Dendritic cell treated with granulocyte-macrophage colony-stimulating factor and Interleukin-4, amounts not matched to agents 40 ng/mL and 50 ng/mL, for 4 days (primary cell): Measurements from ENCODE around the gene LY6G6C.
A peak's percentile ranks its signal among the peaks of the same experiment; 100 is the strongest.

Source experiments
- H3K27ac Mint-ChIP-seq: one replicate; pipeline ENCODE4 v1.8.0; 2022; ENCODE audit warnings: mild to moderate bottlenecking, mixed read lengths
- H3K27me3 Mint-ChIP-seq: one replicate; pipeline ENCODE4 v1.8.0; 2022; ENCODE audit warnings: mild to moderate bottlenecking, mixed read lengths
- H3K36me3 Mint-ChIP-seq: one replicate; pipeline ENCODE4 v1.8.0; 2022; ENCODE audit warnings: low read depth, mixed read lengths
- H3K4me1 Mint-ChIP-seq: one replicate; pipeline ENCODE4 v1.8.0; 2022; ENCODE audit warnings: low read depth, mixed read lengths
- H3K4me3 Mint-ChIP-seq: one replicate; pipeline ENCODE4 v1.8.0; 2022; ENCODE audit warnings: mild to moderate bottlenecking, moderate library complexity, mixed read lengths
- H3K9me3 Mint-ChIP-seq: one replicate; pipeline ENCODE4 v1.8.0; 2022; ENCODE audit warnings: mixed read lengths
- intact Hi-C: fragments of 100-400 bp; cut with micrococcal nuclease; formaldehyde crosslinking; loops from one replicate; pipeline ENCODE4 v1.15.0; 2022

The LY6G6C gene

DNA sequence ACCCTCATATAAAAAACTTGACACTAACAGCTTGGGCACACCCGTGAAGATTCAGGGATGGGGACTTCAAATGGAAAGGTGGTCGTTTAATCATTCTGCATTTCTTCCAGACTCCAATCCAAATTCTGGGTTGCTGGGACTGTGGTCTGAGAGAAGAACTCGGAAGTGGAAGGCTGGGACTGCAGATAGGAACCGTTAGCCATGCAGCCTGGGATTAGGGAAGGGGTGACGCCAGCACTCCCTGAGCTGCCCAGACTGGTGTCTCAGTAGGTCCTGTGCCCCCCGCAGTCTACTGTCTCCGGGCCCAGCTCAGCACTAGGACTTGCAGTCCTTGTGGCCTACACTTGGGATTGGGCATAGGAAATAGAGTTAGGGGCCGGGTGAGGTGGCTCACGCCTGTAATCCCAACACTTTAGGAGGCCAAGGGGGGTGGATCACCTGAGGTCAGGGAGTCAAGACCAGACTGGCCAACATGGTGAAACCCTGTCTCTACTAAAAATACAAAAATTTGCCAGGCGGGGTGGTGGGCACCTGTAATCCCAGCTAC lies 15.3 kb upstream of the LY6G6C start:
- Mint-ChIP-seq H3K27ac (peak overlapping the region; percentile 91), H3K27me3 (no peaks in the 10 kb centered on the region), H3K36me3 (peaks cover 65% of the 10 kb centered on the region), H3K4me3 (peak overlapping the region; percentile 100), H3K9me3 (no peaks in the 10 kb centered on the region), H3K4me1 (peaks cover 80% of the 10 kb centered on the region)
- intact Hi-C loops = loop anchor here (5.0 kb wide), 1 partner anchor 70 kb away; the partner anchor contains the start of genes CSNK2B and LY6G5B

- H3K4me1 Mint-ChIP-seq = peaks cover 80% of the 10 kb centered on the region
- H3K9me3 Mint-ChIP-seq = no peaks in the 10 kb centered on the region
- intact Hi-C loops = loop anchor here (5.0 kb wide), 1 partner anchor 69 kb away; the partner anchor contains the start of genes CSNK2B and LY6G5B
- peak within 1 kb of the TSS; percentile 100 for H3K4me3 Mint-ChIP-seq
- H3K36me3 Mint-ChIP-seq = peaks cover 66% of the 10 kb centered on the region
- H3K27ac Mint-ChIP-seq = peak within 1 kb of the TSS; percentile 91
- H3K27me3 Mint-ChIP-seq = no peaks in the 10 kb centered on the region
Observed at GRCh38 chr6:31736021-31736767, 14.6 kb upstream of the LY6G6C start, which contains the start of gene CLIC1. TSS of gene CLIC1 (minus strand) at chr6:31736530. CDS start at chr6:31736300, 230 bp downstream.

- Mint-ChIP-seq H3K36me3 (peaks cover 72% of the 10 kb centered on the region), H3K9me3 (no peaks in the 10 kb centered on the region), H3K4me1 (peaks cover 78% of the 10 kb centered on the region), H3K27ac (peak overlapping the region; percentile 91), H3K27me3 (no peaks in the 10 kb centered on the region), H3K4me3 (peak overlapping the region; percentile 100)
- intact Hi-C loops = loop anchor here (5.0 kb wide), 1 partner anchor 68 kb away; the partner anchor contains the start of genes CSNK2B and LY6G5B
Observed at GRCh38 chr6:31734821-31735406, 13.4 kb upstream of the LY6G6C start.

- peaks cover 75% of the 10 kb centered on the region for H3K4me1 Mint-ChIP-seq
- no peaks in the 10 kb centered on the region for H3K27me3 Mint-ChIP-seq
- H3K4me3 Mint-ChIP-seq = peak overlapping the region; percentile 100
- H3K27ac Mint-ChIP-seq = peak overlapping the region; percentile 91
- H3K9me3 Mint-ChIP-seq = no peaks in the 10 kb centered on the region
- H3K36me3 Mint-ChIP-seq = peaks cover 74% of the 10 kb centered on the region
- intact Hi-C loops = no loop called here
Observed at GRCh38 chr6:31734247-31734820, 12.8 kb upstream of the LY6G6C start.

DNA sequence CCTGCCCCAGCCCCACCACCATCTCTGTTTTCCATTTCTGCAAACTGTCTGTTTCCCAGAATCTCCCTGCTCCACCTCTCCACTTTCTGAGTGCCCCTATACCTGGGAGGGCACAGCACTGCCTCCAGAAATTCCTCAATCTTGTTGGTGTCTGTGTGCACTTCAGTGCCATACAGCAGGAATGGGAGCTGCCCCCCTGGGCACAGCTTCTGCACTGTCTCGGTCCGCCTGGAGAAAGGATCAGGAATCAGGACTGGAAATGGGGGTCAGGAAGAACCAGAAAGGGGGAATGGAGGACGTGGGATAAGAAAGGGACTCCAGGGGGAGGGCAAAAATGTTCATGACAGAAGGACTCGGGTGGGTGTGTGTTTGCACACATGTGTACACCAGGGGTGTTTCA lies 12.2 kb upstream of the LY6G6C start:
- Mint-ChIP-seq H3K4me1 (peaks cover 75% of the 10 kb centered on the region), H3K27me3 (no peaks in the 10 kb centered on the region), H3K36me3 (peaks cover 80% of the 10 kb centered on the region)

DNA sequence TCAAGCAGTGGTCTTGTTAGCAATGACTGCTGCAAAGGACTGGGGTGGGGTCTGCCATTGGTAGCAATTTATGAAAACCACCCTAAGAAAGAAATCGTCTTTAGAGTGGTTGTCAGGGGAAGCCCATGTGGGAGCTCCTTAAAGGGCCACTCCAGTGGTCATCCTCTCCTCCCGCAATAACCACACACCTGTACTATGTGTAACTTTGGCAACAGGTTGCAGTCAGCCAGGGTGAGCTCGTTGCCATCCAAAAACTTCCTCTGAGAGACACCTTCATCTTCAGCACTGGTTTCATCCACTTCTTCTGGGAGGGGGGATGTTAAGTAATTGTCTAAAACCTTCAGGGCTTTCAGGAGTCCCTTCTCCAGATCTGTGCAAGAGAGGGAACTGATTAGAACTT lies 10.5 kb upstream of the LY6G6C start:
- Mint-ChIP-seq H3K4me1 (peaks cover 75% of the 10 kb centered on the region), H3K36me3 (peaks cover 98% of the 10 kb centered on the region), H3K4me3 (no peak overlapping the region), H3K9me3 (no peaks in the 10 kb centered on the region), H3K27me3 (no peaks in the 10 kb centered on the region), H3K27ac (peak overlapping the region; percentile 99)
- intact Hi-C loops = no loop called here

More for the DNA sequence above, 12.2 kb upstream of the LY6G6C start:
- Mint-ChIP-seq H3K9me3 (no peaks in the 10 kb centered on the region), H3K4me3 (peak overlapping the region; percentile 100), H3K27ac (peak overlapping the region; percentile 91)
- intact Hi-C loops = no loop called here

- peak overlapping the region; percentile 99 for H3K4me3 Mint-ChIP-seq
- H3K4me1 Mint-ChIP-seq = peaks cover 82% of the 10 kb centered on the region
- no peaks in the 10 kb centered on the region for H3K27me3 Mint-ChIP-seq
- H3K9me3 Mint-ChIP-seq = no peaks in the 10 kb centered on the region
- intact Hi-C loops = no loop called here
- H3K27ac Mint-ChIP-seq = peak overlapping the region; percentile 99
- H3K36me3 Mint-ChIP-seq = peaks cover 100% of the 10 kb centered on the region
Observed at GRCh38 chr6:31730631-31731086, 9.1 kb upstream of the LY6G6C start.

DNA sequence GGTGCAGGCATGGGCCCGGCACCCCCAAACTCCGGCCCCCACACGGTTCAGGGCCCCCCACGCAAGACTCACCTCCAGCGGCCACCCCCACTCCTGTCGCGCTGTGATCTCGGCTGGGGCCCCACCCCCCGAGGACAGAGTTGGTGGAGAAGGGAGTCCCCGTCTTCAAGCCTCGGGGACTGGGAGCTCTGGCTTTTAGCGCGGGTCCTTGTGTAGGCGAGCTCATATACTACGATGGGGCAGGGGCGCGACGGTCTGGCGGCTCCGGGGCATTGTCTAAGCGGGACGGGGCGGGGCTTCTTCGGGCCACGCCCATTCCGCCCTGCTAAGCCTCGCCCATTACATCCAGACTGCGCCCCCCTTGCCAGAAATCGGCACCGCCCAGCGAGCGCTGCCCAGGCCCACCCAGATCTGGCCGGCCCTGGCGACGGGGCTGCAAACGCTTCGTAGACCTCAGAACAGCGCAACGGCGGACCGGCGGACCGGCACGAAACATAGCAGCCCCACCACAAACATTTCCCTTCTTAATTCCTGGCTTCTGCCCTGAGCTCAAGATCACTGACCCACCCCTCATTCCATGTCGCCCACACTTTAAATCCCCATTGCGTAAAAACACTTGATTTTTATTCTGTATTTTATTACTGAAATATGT lies 8.6 kb upstream of the LY6G6C start:
- peaks cover 88% of the 10 kb centered on the region for H3K4me1 Mint-ChIP-seq
- H3K36me3 Mint-ChIP-seq = peaks cover 100% of the 10 kb centered on the region
- peaks cover under 1% of the 10 kb centered on the region for H3K27me3 Mint-ChIP-seq
- intact Hi-C loops = loop anchor here (1.0 to 5.0 kb wide), 3 partner anchors 27 to 102 kb away; partner anchors contain the start of gene ABHD16A
- H3K4me3 Mint-ChIP-seq = peak overlapping the region; percentile 99
- no peaks in the 10 kb centered on the region for H3K9me3 Mint-ChIP-seq
- peak overlapping the region; percentile 99 for H3K27ac Mint-ChIP-seq

- H3K4me3 Mint-ChIP-seq = peak overlapping the region; percentile 99
- peaks cover 91% of the 10 kb centered on the region for H3K4me1 Mint-ChIP-seq
- H3K27ac Mint-ChIP-seq = peak overlapping the region; percentile 99
- H3K27me3 Mint-ChIP-seq = peaks cover 3% of the 10 kb centered on the region
- H3K36me3 Mint-ChIP-seq = peaks cover 100% of the 10 kb centered on the region
- intact Hi-C loops = loop anchor here (1.0 to 5.0 kb wide), 3 partner anchors 26 to 103 kb away; partner anchors contain the start of gene ABHD16A
- no peaks in the 10 kb centered on the region for H3K9me3 Mint-ChIP-seq
Observed at GRCh38 chr6:31729515-31729978, 8.0 kb upstream of the LY6G6C start.

DNA sequence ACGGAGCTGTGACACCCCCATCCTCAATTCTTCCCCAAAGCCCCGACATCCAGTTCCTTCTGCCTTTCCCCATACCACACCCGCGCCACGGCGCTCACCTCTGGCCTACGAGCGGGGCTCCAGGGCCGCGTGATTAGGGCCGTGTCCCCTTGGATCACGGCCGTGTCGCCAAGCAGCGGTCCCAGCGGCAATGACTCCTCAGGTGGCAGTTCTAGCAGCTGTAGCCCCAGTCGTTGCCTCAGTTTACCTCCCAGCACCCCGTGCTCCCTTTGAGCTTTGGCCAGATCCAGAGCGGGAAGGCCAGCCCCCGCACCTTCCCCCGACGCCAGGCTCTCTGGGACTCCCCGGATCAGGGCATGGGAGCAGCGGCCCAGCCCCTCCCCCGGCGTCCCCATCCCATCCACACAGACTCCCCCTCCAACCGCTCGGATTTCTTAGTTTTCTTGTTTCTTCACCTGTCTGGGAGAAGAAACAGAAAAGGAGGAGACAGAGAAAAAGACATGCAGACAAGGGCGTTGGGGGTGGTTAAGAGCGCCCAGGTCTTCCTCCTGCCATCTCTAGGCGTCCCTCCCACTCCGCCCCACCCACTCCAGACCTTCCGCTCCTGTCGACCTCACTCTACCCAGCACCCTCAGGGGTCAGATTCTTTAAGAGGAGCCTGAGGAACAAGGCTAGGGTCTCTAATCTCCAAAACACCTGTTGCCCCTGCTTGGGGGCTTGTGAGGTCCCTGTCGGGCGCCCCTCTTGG lies 7.4 kb upstream of the LY6G6C start, which contains the start of gene DDAH2:
Gene DDAH2 (minus strand): TSS at position 533 of the 748 bp plus-strand sequence. CDS start 138 bp downstream, at position 395.
- no peaks in the 10 kb centered on the region for H3K9me3 Mint-ChIP-seq
- peaks cover 6% of the 10 kb centered on the region for H3K27me3 Mint-ChIP-seq
- peaks cover 100% of the 10 kb centered on the region for H3K36me3 Mint-ChIP-seq
- peak within 1 kb of the TSS; percentile 99 for H3K27ac Mint-ChIP-seq
- H3K4me3 Mint-ChIP-seq = peak within 1 kb of the TSS; percentile 99
- H3K4me1 Mint-ChIP-seq = peaks cover 91% of the 10 kb centered on the region
- intact Hi-C loops = loop anchor here (1.0 to 5.0 kb wide), 3 partner anchors 26 to 103 kb away; partner anchors contain the start of gene ABHD16A

- peaks cover 14% of the 10 kb centered on the region for H3K27me3 Mint-ChIP-seq
- intact Hi-C loops = loop anchor here (1.0 to 5.0 kb wide), 3 partner anchors 41 to 104 kb away; no protein-coding TSS in a partner anchor
- H3K9me3 Mint-ChIP-seq = no peaks in the 10 kb centered on the region
- peaks cover 93% of the 10 kb centered on the region for H3K36me3 Mint-ChIP-seq
- peak overlapping the region; percentile 99 for H3K27ac Mint-ChIP-seq
- peak overlapping the region; percentile 99 for H3K4me3 Mint-ChIP-seq
- peaks cover 91% of the 10 kb centered on the region for H3K4me1 Mint-ChIP-seq
Observed at GRCh38 chr6:31727717-31728671, 6.4 kb upstream of the LY6G6C start.
